Glutamatergic neuron (in vitro differentiated cells): Measurements from ENCODE around the gene MTMR2. TPM values are rescaled to one million over a fixed set of nuclear protein-coding genes. Genes with fewer than 3 reads are reported as not detected.

Experiments used
- DNase-seq: peaks from one replicate; pipeline ENCODE4 v3.0.0; 2022
- H3K27ac Mint-ChIP-seq: one replicate; pipeline ENCODE4 v1.8.0; 2020; ENCODE audit warnings: mild to moderate bottlenecking, mixed read lengths, inconsistent platforms; ENCODE audit not compliant: unreplicated experiment
- H3K27me3 Mint-ChIP-seq: one replicate; pipeline ENCODE4 v1.8.0; 2020; ENCODE audit warnings: mild to moderate bottlenecking, moderate library complexity, mixed read lengths, inconsistent platforms; ENCODE audit not compliant: unreplicated experiment
- H3K36me3 Mint-ChIP-seq: one replicate; pipeline ENCODE4 v1.8.0; 2020; ENCODE audit warnings: mild to moderate bottlenecking, mixed read lengths, inconsistent platforms; ENCODE audit not compliant: unreplicated experiment
- H3K4me1 Mint-ChIP-seq: one replicate; pipeline ENCODE4 v1.8.0; 2020; ENCODE audit warnings: mild to moderate bottlenecking, low read depth, mixed read lengths, inconsistent platforms; ENCODE audit not compliant: unreplicated experiment
- H3K4me3 Mint-ChIP-seq: one replicate; pipeline ENCODE4 v1.8.0; 2020; ENCODE audit warnings: mild to moderate bottlenecking, mixed read lengths, inconsistent platforms; ENCODE audit not compliant: unreplicated experiment
- H3K9me3 Mint-ChIP-seq: one replicate; pipeline ENCODE4 v1.8.0; 2020; ENCODE audit warnings: mild to moderate bottlenecking, moderate library complexity, mixed read lengths, inconsistent platforms; ENCODE audit not compliant: unreplicated experiment
- total RNA-seq: library from RNA; stranded (reverse); fragmentation: NEBNext Ultra II Directional; extraction: Animal tissue kit (Norgen Biotek cat#: 25700); gene quantifications from one replicate; pipeline ENCODE4 v1.2.1, GENCODE V29; 2021; ENCODE audit not compliant: unreplicated experiment
- TF ChIP-seq, protein P1 (sequence below): fragments of 200-600 bp; sonication (generic); IDR thresholded peaks from one replicate; pipeline ENCODE4 v1.5.0; 2021; ENCODE audit not compliant: partially characterized antibody, unreplicated experiment

MTMR2 gene
- total RNA-seq, 1 donor from 2014 or later: 47.4 TPM

DNA sequence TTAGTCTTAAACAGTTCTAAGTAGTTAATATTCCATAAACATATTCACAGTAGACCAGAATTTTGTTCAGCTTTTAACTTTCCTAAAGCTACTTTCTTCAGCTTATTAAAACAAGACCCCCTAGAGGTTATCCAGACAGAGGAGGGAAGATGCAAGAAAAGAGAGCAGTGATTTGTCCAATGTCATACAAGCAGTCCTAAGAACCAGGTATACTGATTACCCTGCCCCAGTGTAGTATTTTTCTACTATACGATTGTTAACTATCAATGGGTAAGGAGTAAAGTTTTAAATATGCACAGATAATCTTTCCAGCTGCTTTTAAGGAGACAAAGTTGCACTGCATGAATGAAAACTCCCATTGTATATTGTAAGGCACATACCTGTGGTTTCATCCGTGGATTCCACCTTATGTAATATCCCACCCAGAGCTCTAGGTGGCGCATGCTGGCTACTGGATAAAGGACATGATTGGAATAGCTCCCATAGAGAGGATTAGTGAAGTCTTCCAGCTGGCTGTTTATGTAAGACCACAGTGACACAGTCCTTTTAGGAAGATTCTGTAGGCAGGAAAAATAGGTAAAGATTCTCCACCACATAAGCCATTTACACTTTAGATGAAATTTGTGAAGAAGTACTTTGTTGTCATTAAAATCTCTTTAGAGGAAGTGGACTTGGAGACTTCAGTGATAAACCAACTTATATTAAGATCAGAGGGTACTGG is 88.0 kb downstream of the MTMR2 start:
- Mint-ChIP-seq H3K36me3 (peaks cover 4% of the 10 kb centered on the region), H3K9me3 (no peaks in the 10 kb centered on the region), H3K27me3 (peaks cover 2% of the 10 kb centered on the region), H3K4me1 (no peaks in the 10 kb centered on the region), H3K4me3 (no peak overlapping the region), H3K27ac (no peak overlapping the region)
- DNase-seq: peak; percentile 69
- TF ChIP-seq, protein P1, sequence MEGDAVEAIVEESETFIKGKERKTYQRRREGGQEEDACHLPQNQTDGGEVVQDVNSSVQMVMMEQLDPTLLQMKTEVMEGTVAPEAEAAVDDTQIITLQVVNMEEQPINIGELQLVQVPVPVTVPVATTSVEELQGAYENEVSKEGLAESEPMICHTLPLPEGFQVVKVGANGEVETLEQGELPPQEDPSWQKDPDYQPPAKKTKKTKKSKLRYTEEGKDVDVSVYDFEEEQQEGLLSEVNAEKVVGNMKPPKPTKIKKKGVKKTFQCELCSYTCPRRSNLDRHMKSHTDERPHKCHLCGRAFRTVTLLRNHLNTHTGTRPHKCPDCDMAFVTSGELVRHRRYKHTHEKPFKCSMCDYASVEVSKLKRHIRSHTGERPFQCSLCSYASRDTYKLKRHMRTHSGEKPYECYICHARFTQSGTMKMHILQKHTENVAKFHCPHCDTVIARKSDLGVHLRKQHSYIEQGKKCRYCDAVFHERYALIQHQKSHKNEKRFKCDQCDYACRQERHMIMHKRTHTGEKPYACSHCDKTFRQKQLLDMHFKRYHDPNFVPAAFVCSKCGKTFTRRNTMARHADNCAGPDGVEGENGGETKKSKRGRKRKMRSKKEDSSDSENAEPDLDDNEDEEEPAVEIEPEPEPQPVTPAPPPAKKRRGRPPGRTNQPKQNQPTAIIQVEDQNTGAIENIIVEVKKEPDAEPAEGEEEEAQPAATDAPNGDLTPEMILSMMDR: peak; percentile 83

DNA sequence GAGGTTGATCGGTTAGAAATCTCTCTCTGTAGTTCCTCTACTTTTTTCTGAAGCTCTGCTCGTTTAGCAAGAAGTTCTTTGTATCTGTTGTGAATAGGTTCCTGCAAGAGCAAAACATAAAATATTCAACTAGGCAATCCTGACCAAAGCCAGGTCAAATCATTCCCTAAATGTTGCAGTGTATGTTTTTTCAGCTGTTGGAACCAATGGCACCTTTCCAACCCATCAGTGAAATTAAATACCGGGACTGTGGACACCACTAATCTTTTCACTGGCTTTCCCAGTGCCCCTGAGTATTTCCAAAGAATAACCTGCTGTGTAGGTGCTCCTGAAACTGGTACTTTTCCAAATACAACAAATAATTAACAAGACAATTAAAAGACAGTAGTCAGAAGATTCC is 88.6 kb downstream of the MTMR2 start:
- Mint-ChIP-seq H3K27me3 (peaks cover 2% of the 10 kb centered on the region), H3K4me3 (no peak overlapping the region), H3K36me3 (peaks cover 4% of the 10 kb centered on the region), H3K4me1 (no peaks in the 10 kb centered on the region), H3K27ac (no peak overlapping the region), H3K9me3 (no peaks in the 10 kb centered on the region)
- TF ChIP-seq, protein P1: no peak
- no peak for DNase-seq

DNA sequence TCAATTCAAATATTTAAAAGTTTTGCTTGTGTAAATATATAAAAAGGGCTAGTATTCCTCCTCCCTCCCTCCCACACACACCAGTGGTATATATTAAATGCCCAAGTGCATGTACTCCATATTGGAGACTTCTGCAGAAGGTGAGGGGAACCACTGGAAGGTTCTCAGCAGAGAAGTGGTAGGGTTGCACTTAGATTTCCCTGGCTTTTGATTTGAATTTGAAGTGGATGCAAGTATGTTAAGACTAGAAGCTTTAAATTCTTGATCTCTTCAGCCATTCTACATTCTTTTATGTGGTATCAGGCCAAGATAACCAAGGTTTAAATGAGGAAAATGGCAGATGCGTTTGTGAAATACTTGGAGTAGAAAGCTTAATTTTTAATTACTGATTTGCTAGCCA is 90.5 kb downstream of the MTMR2 start:
- DNase-seq: no peak
- Mint-ChIP-seq H3K4me3 (no peak overlapping the region), H3K27me3 (peaks cover 2% of the 10 kb centered on the region), H3K4me1 (no peaks in the 10 kb centered on the region), H3K36me3 (peaks cover 4% of the 10 kb centered on the region), H3K27ac (no peak overlapping the region), H3K9me3 (no peaks in the 10 kb centered on the region)
- TF ChIP-seq, protein P1: no peak

GRCh38 chr11:95832763-95833162 is 91.1 kb downstream of the MTMR2 start:
- no peak for DNase-seq
- no peaks in the 10 kb centered on the region for H3K9me3 Mint-ChIP-seq
- H3K27ac Mint-ChIP-seq: no peak overlapping the region
- H3K27me3 Mint-ChIP-seq: peaks cover 2% of the 10 kb centered on the region
- peaks cover 4% of the 10 kb centered on the region for H3K36me3 Mint-ChIP-seq
- no peaks in the 10 kb centered on the region for H3K4me1 Mint-ChIP-seq
- no peak overlapping the region for H3K4me3 Mint-ChIP-seq
- TF ChIP-seq, protein P1: no peak

- Mint-ChIP-seq H3K27ac (no peak overlapping the region), H3K4me3 (no peak overlapping the region), H3K9me3 (no peaks in the 10 kb centered on the region), H3K4me1 (no peaks in the 10 kb centered on the region), H3K27me3 (peaks cover 2% of the 10 kb centered on the region), H3K36me3 (peaks cover 4% of the 10 kb centered on the region)
- DNase-seq: no peak
- TF ChIP-seq, protein P1: no peak
These were observed 92.6 kb downstream of the MTMR2 start for GRCh38 chr11:95831198-95831883.
